ENCODE data around the gene AGBL1. TPM values are rescaled to one million over a fixed set of nuclear protein-coding genes. Genes with fewer than 3 reads are reported as not detected.

AGBL1 gene
- total and polyA plus RNA-seq, 2 donors (not counting 1 experiment from before 2014, with no cell fraction given) = not detected

DNA sequence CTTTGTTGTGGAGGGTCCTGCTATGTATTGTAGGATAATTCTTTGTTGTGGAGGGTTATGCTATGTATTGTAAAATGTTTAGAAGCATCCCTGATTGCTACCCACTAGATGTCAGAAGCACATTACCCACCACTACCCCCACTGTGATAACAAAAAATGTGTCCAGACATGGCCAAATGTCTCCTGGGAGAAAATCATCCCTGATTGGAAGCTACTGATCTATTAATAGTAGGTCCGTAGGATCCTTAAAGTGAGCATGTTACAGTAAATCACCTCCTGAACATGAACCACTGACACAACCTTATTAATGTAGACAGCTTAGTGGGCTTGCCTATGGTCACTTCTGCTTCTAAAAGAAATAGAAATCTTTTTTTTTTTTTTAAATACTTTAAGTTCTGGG is 884.6 kb downstream of the AGBL1 start:
- H3K27ac Mint-ChIP-seq = no peak overlapping the region
- H4K20me1 ChIP-seq (ENCODE audit: control insufficient read depth, insufficient read depth, low read length, poor library complexity, severe bottlenecking) = no peaks in the 10 kb centered on the region
- H3K9ac ChIP-seq (ENCODE audit: low read length) = no peak overlapping the region
- no CpG with 5 or more reads among the region's 1 CpG for WGBS (ENCODE audit: insufficient coverage)
- ChIA-PET POLR2A (no interaction called here), CTCF (interaction anchor here (0.5 kb wide), 1 partner anchor 65 kb away, joined by 3 read pairs; no protein-coding TSS in a partner anchor)
- no peak overlapping the region for H3K27ac ChIP-seq (ENCODE audit: low read length in 2 of 2)
- no peaks in the 10 kb centered on the region for H3K4me1 ChIP-seq (ENCODE audit: control insufficient read depth in 2 of 2, insufficient read depth in 2 of 2, low read length in 2 of 2)
- DNase-seq = no peak
- no peaks in the 10 kb centered on the region for H3K4me1 Mint-ChIP-seq
- H3K4me2 ChIP-seq (replicated peaks; ENCODE audit: low read depth, low read length, poor library complexity, severe bottlenecking) = no peak overlapping the region
- H3K4me3 Mint-ChIP-seq = no peak overlapping the region
- no peaks in the 10 kb centered on the region for H3K27me3 ChIP-seq (replicated peaks in 1 of 4; ENCODE audit: control extremely low read depth in 1 of 4, control insufficient read depth in 3 of 4, insufficient read depth in 4 of 4, low read length in 3 of 4)
- H2AFZ ChIP-seq (ENCODE audit: insufficient read depth, low read depth, low read length, poor library complexity, severe bottlenecking) = no peak overlapping the region
- intact Hi-C loops (cut with micrococcal nuclease) = no loop called here
- H3K27me3 Mint-ChIP-seq = no peaks in the 10 kb centered on the region
- H3K36me3 ChIP-seq (replicated peaks in 1 of 2; ENCODE audit: control extremely low read depth in 1 of 2, control insufficient read depth in 1 of 2, extremely low read depth in 1 of 2, insufficient read depth in 2 of 2, low read length in 1 of 2) = no peaks in the 10 kb centered on the region
- no peak for TF ChIP-seq EZH2 (IDR thresholded peaks at IDR 0.05; ENCODE audit: borderline replicate concordance, insufficient read depth, low read depth, low read length, poor library complexity, severe bottlenecking)
- TF ChIP-seq, protein P1, sequence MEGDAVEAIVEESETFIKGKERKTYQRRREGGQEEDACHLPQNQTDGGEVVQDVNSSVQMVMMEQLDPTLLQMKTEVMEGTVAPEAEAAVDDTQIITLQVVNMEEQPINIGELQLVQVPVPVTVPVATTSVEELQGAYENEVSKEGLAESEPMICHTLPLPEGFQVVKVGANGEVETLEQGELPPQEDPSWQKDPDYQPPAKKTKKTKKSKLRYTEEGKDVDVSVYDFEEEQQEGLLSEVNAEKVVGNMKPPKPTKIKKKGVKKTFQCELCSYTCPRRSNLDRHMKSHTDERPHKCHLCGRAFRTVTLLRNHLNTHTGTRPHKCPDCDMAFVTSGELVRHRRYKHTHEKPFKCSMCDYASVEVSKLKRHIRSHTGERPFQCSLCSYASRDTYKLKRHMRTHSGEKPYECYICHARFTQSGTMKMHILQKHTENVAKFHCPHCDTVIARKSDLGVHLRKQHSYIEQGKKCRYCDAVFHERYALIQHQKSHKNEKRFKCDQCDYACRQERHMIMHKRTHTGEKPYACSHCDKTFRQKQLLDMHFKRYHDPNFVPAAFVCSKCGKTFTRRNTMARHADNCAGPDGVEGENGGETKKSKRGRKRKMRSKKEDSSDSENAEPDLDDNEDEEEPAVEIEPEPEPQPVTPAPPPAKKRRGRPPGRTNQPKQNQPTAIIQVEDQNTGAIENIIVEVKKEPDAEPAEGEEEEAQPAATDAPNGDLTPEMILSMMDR (IDR thresholded peaks at IDR 0.05) = no peak
- no peaks in the 10 kb centered on the region for H3K79me2 ChIP-seq (ENCODE audit: control insufficient read depth, insufficient read depth, low read length)
- no peak overlapping the region for H3K4me3 ChIP-seq (ENCODE audit: control extremely low read depth in 1 of 5, extremely low read depth in 1 of 5, insufficient read depth in 1 of 5, low read depth in 2 of 5, low read length in 4 of 5)
- peaks cover under 1% of the 10 kb centered on the region for H3K9me3 Mint-ChIP-seq (ENCODE audit: insufficient read depth)
- peaks cover 0 to 1% (median 0%) of the 10 kb centered on the region in 3 donors for H3K9me3 ChIP-seq (ENCODE audit: control extremely low read depth in 1 of 3, control insufficient read depth in 2 of 3, insufficient read depth in 1 of 3, low read length in 2 of 3)
- ATAC-seq (ENCODE audit: low read depth) = no peak

DNA sequence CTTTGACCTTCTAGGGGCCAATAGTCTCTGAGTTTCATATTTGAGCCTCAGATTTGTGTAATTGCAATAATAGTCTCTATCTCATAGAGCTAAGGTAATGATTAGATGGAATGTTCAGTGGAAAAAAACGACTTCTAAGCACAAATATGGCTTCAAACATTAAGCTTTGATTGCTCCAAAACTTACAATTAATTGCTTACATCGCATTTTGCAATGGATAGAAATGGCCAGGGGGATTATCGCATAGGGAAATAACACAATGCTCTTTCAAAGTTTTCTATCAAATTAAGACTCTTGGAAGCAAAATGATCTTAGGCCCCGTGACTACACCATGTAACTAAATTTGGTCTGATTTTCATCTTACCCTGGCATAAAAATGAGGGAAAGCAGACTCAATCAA is 888.6 kb downstream of the AGBL1 start:
- Histone ChIP-seq H3K4me3 (ENCODE audit: control extremely low read depth in 1 of 5, extremely low read depth in 1 of 5, insufficient read depth in 1 of 5, low read depth in 2 of 5, low read length in 4 of 5) (no peak overlapping the region), H3K9ac (ENCODE audit: low read length) (no peak overlapping the region), H3K79me2 (ENCODE audit: control insufficient read depth, insufficient read depth, low read length) (no peaks in the 10 kb centered on the region), H4K20me1 (ENCODE audit: control insufficient read depth, insufficient read depth, low read length, poor library complexity, severe bottlenecking) (no peaks in the 10 kb centered on the region), H2AFZ (ENCODE audit: insufficient read depth, low read depth, low read length, poor library complexity, severe bottlenecking) (no peak overlapping the region), H3K4me2 (replicated peaks; ENCODE audit: low read depth, low read length, poor library complexity, severe bottlenecking) (no peak overlapping the region), H3K9me3 (ENCODE audit: control extremely low read depth in 1 of 3, control insufficient read depth in 2 of 3, insufficient read depth in 1 of 3, low read length in 2 of 3) (peaks cover 0 to 1% (median 0%) of the 10 kb centered on the region in 3 donors), H3K27me3 (replicated peaks in 1 of 4; ENCODE audit: control extremely low read depth in 1 of 4, control insufficient read depth in 3 of 4, insufficient read depth in 4 of 4, low read length in 3 of 4) (no peaks in the 10 kb centered on the region), H3K27ac (ENCODE audit: low read length in 2 of 2) (no peak overlapping the region), H3K36me3 (replicated peaks in 1 of 2; ENCODE audit: control extremely low read depth in 1 of 2, control insufficient read depth in 1 of 2, extremely low read depth in 1 of 2, insufficient read depth in 2 of 2, low read length in 1 of 2) (no peaks in the 10 kb centered on the region), H3K4me1 (ENCODE audit: control insufficient read depth in 2 of 2, insufficient read depth in 2 of 2, low read length in 2 of 2) (no peaks in the 10 kb centered on the region)
- Mint-ChIP-seq H3K27me3 (no peaks in the 10 kb centered on the region), H3K4me3 (no peak overlapping the region), H3K27ac (no peak overlapping the region), H3K9me3 (ENCODE audit: insufficient read depth) (peaks cover 3% of the 10 kb centered on the region), H3K4me1 (no peaks in the 10 kb centered on the region)
- intact Hi-C loops (cut with micrococcal nuclease) = no loop called here
- ChIA-PET CTCF (no interaction called here), POLR2A (no interaction called here)
- DNase-seq (no peak), ATAC-seq (ENCODE audit: low read depth) (no peak)
- WGBS (ENCODE audit: insufficient coverage) = 100% methylated on average over 1 of the region's 4 CpGs
- no peak for TF ChIP-seq EZH2 (IDR thresholded peaks at IDR 0.05; ENCODE audit: borderline replicate concordance, insufficient read depth, low read depth, low read length, poor library complexity, severe bottlenecking)
- TF ChIP-seq, protein P1 (IDR thresholded peaks at IDR 0.05) = no peak

All from B cell (primary cell).